GM23338 (cell line): ENCODE data around the gene KIF2C. TPM values are rescaled to one million over a fixed set of nuclear protein-coding genes. Genes with fewer than 3 reads are reported as not detected.

Experiments
- ATAC-seq: fragments of 200-7000 bp; cut with Tn5 transposase; 3 replicates; pipeline ENCODE4 v1.9.1; 2020
- DNase-seq: peaks from one replicate; pipeline ENCODE4 v3.0.0-alpha.2; 2015; ENCODE audit warnings: low spot score
- H2AFZ ChIP-seq: fragments of 200-600 bp; sonication (generic); 2 replicates; pipeline ENCODE4 v1.8.0; 2016; ENCODE audit warnings: antibody characterized with exemption, mild to moderate bottlenecking, moderate library complexity
- H3F3A ChIP-seq: fragments of 200-600 bp; sonication (generic); replicated peaks from 2 replicates; pipeline ENCODE4 v1.8.0; 2017; ENCODE audit warnings: antibody characterized with exemption, mixed run types, low read depth
- H3K27ac ChIP-seq: fragments of 200-600 bp; sonication (generic); 2 replicates; pipeline ENCODE4 v1.6.1; 2016; ENCODE audit warnings: low read depth
- H3K27me3 ChIP-seq: fragments of 200-600 bp; sonication (generic); 2 replicates; pipeline ENCODE4 v1.8.0; 2016; ENCODE audit warnings: mild to moderate bottlenecking, mixed run types, moderate library complexity; ENCODE audit not compliant: insufficient read depth
- H3K36me3 ChIP-seq: fragments of 200-600 bp; sonication (generic); 2 replicates; pipeline ENCODE4 v1.8.0; 2016; ENCODE audit warnings: mild to moderate bottlenecking; ENCODE audit not compliant: insufficient read depth
- H3K4me1 ChIP-seq: fragments of 200-600 bp; sonication (generic); 2 replicates; pipeline ENCODE4 v1.8.0; 2016; ENCODE audit warnings: mild to moderate bottlenecking, moderate library complexity; ENCODE audit not compliant: insufficient read depth
- H3K4me2 ChIP-seq: fragments of 200-600 bp; sonication (generic); 2 replicates; pipeline ENCODE4 v1.7.1; 2017; ENCODE audit warnings: mixed run types
- H3K4me3 ChIP-seq: fragments of 200-600 bp; sonication (generic); 2 replicates; pipeline ENCODE4 v1.6.1; 2016; ENCODE audit warnings: mixed run types
- H3K79me2 ChIP-seq: fragments of 200-600 bp; sonication (generic); replicated peaks from 2 replicates; pipeline ENCODE4 v1.8.0; 2017; ENCODE audit warnings: mild to moderate bottlenecking; ENCODE audit not compliant: insufficient read depth
- H3K9me2 ChIP-seq: fragments of 200-600 bp; sonication (generic); 2 replicates; pipeline ENCODE4 v1.8.0; 2017; ENCODE audit not compliant: insufficient read depth
- H4K20me1 ChIP-seq: fragments of 200-600 bp; sonication (generic); replicated peaks from 2 replicates; pipeline ENCODE4 v1.8.0; 2017; ENCODE audit warnings: mild to moderate bottlenecking; ENCODE audit not compliant: insufficient read depth
- H3K27ac Mint-ChIP-seq: 2 replicates; pipeline ENCODE4 v1.8.0; 2020; ENCODE audit warnings: inconsistent platforms, mild to moderate bottlenecking, moderate library complexity, mixed read lengths
- H3K27me3 Mint-ChIP-seq: 3 replicates; pipeline ENCODE4 v1.8.0; 2022; ENCODE audit warnings: low read depth, mild to moderate bottlenecking, moderate library complexity, mixed read lengths, inconsistent platforms; ENCODE audit not compliant: insufficient read depth, poor library complexity
- H3K36me3 Mint-ChIP-seq: 3 replicates; pipeline ENCODE4 v1.8.0; 2021; ENCODE audit warnings: low read depth, mild to moderate bottlenecking, inconsistent platforms, moderate library complexity, mixed read lengths
- H3K4me1 Mint-ChIP-seq: 3 replicates; pipeline ENCODE4 v1.8.0; 2020; ENCODE audit warnings: mild to moderate bottlenecking, inconsistent platforms, mixed read lengths
- H3K4me3 Mint-ChIP-seq: 3 replicates; pipeline ENCODE4 v1.8.0; 2021; ENCODE audit warnings: moderate library complexity, mild to moderate bottlenecking, inconsistent platforms, mixed read lengths
- H3K9me3 Mint-ChIP-seq: 3 replicates; pipeline ENCODE4 v1.8.0; 2020; ENCODE audit warnings: moderate library complexity, mild to moderate bottlenecking, inconsistent platforms, mixed read lengths
- CREB1 ChIP-seq: fragments of 250-450 bp; sonication (Bioruptor Pico); IDR thresholded peaks from 2 replicates; pipeline ENCODE4 v1.5.0; 2020; ENCODE audit warnings: low read depth, mild to moderate bottlenecking, moderate library complexity
- EZH2 ChIP-seq: fragments of 200-600 bp; sonication (generic); IDR thresholded peaks from one replicate; pipeline ENCODE4 v1.8.0; 2017; ENCODE audit warnings: antibody characterized with exemption, mild to moderate bottlenecking, low read depth; ENCODE audit not compliant: unreplicated experiment
- EZH2phosphoT487 ChIP-seq: fragments of 200-600 bp; sonication (generic); IDR thresholded peaks from one replicate; pipeline ENCODE4 v1.8.1; 2018; ENCODE audit warnings: antibody characterized with exemption; ENCODE audit not compliant: unreplicated experiment
- JUNB ChIP-seq: IDR thresholded peaks from one replicate; pipeline ENCODE4 v1.6.1; 2016; ENCODE audit warnings: antibody characterized with exemption; ENCODE audit not compliant: unreplicated experiment
- NANOG ChIP-seq: IDR thresholded peaks from 2 replicates; pipeline ENCODE4 v1.6.1; 2016; ENCODE audit warnings: antibody characterized with exemption, borderline replicate concordance
- POLR2AphosphoS5 ChIP-seq: IDR thresholded peaks from 2 replicates; pipeline ENCODE4 v1.6.1; 2016; ENCODE audit warnings: antibody characterized with exemption, low read depth
- STAT1 ChIP-seq: IDR thresholded peaks from one replicate; pipeline ENCODE4 v1.6.1; 2016; ENCODE audit warnings: antibody characterized with exemption; ENCODE audit not compliant: unreplicated experiment
- ZNF331 ChIP-seq: fragments of 250-450 bp; sonication (Bioruptor Pico); IDR thresholded peaks from 2 replicates; pipeline ENCODE4 v1.5.0; 2020; ENCODE audit warnings: low read depth, mild to moderate bottlenecking, moderate library complexity
- polyA plus RNA-seq: library from polyadenylated mRNA; unstranded; fragments of >200 nt; fragmentation: Nextera tagmentation; extraction: Ambion mirVana; gene quantifications from 2 replicates; pipeline ENCODE4 v1.2.1, GENCODE V29; 2016
- total RNA-seq: library from RNA; depleted of rRNA; stranded (reverse); fragments of >200 nt; shearing (Covaris generic); gene quantifications from 2 replicates; pipeline ENCODE4 v1.2.3, GENCODE V29; 2014
- TF ChIP-seq, protein P1 (sequence below): IDR thresholded peaks from 2 replicates; pipeline ENCODE4 v1.6.1; 2016; ENCODE audit warnings: antibody characterized with exemption
- TF ChIP-seq, protein P2 (sequence below): fragments of 250-450 bp; sonication (Bioruptor Pico); IDR thresholded peaks from 2 replicates; pipeline ENCODE4 v1.5.0; 2020; ENCODE audit warnings: mild to moderate bottlenecking, moderate library complexity
- TF ChIP-seq, protein P3 (sequence below), 2 experiments: fragments of 200-600 bp in 1 of 2; sonication (generic) in 1 of 2; conservative IDR thresholded peaks; 2 replicates each; pipeline versions ENCODE4 v1.5.1 to v1.6.1; 2016 to 2017; ENCODE audit warnings: antibody characterized with exemption in 2 of 2, low read depth in 2 of 2, mild to moderate bottlenecking in 2 of 2, moderate library complexity in 1 of 2
- TF ChIP-seq, protein P4 (sequence below): IDR thresholded peaks from one replicate; pipeline ENCODE4 v1.6.1; 2018; ENCODE audit warnings: antibody characterized with exemption; ENCODE audit not compliant: unreplicated experiment

Gene KIF2C
- total and polyA plus RNA-seq, 2 experiments from 2014 or later = 38.0 to 62.9 TPM

DNA sequence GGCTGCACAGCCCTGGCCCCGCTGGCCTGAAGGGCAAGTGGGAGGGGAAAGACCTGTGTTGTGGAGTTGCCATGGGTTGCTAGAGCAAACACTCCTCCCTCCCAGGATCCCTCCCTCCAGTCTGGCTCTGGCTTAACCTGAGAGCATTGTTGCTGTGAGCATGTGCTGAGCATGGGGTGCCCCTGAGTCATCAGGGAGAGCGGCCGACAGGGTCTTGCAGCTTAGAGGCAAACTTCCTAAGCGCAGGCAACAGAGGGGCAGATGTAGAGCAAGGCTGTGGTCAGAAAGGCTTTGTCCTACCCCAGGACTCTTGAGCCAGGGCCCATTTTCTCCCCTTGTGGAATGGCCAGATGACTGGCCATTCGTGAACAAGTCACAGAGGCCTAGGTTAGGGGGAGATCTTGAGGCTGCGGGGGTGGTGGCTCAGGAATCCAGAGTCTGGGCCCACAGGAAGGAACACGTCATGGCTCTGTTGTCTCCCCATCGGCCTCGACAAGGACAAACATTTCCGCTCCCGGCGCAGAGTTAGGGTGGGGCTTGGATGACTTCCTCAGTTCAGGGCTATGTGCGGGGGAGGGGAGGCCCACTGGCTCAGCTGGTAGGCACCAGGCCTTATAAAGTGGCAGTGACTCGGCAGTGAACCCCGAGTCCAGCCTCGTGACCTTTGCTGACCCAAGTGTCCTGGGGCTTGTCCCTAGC, 67.9 kb downstream of the KIF2C start:
- Mint-ChIP-seq H3K27ac (peak overlapping the region; percentile 99), H3K27me3 (peaks cover 21% of the 10 kb centered on the region), H3K4me1 (peaks cover 31% of the 10 kb centered on the region), H3K4me3 (peak overlapping the region; percentile 50), H3K9me3 (no peaks in the 10 kb centered on the region), H3K36me3 (peaks cover 34% of the 10 kb centered on the region)
- TF ChIP-seq, protein P1, sequence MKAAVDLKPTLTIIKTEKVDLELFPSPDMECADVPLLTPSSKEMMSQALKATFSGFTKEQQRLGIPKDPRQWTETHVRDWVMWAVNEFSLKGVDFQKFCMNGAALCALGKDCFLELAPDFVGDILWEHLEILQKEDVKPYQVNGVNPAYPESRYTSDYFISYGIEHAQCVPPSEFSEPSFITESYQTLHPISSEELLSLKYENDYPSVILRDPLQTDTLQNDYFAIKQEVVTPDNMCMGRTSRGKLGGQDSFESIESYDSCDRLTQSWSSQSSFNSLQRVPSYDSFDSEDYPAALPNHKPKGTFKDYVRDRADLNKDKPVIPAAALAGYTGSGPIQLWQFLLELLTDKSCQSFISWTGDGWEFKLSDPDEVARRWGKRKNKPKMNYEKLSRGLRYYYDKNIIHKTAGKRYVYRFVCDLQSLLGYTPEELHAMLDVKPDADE = no peak
- TF ChIP-seq, protein P2, sequence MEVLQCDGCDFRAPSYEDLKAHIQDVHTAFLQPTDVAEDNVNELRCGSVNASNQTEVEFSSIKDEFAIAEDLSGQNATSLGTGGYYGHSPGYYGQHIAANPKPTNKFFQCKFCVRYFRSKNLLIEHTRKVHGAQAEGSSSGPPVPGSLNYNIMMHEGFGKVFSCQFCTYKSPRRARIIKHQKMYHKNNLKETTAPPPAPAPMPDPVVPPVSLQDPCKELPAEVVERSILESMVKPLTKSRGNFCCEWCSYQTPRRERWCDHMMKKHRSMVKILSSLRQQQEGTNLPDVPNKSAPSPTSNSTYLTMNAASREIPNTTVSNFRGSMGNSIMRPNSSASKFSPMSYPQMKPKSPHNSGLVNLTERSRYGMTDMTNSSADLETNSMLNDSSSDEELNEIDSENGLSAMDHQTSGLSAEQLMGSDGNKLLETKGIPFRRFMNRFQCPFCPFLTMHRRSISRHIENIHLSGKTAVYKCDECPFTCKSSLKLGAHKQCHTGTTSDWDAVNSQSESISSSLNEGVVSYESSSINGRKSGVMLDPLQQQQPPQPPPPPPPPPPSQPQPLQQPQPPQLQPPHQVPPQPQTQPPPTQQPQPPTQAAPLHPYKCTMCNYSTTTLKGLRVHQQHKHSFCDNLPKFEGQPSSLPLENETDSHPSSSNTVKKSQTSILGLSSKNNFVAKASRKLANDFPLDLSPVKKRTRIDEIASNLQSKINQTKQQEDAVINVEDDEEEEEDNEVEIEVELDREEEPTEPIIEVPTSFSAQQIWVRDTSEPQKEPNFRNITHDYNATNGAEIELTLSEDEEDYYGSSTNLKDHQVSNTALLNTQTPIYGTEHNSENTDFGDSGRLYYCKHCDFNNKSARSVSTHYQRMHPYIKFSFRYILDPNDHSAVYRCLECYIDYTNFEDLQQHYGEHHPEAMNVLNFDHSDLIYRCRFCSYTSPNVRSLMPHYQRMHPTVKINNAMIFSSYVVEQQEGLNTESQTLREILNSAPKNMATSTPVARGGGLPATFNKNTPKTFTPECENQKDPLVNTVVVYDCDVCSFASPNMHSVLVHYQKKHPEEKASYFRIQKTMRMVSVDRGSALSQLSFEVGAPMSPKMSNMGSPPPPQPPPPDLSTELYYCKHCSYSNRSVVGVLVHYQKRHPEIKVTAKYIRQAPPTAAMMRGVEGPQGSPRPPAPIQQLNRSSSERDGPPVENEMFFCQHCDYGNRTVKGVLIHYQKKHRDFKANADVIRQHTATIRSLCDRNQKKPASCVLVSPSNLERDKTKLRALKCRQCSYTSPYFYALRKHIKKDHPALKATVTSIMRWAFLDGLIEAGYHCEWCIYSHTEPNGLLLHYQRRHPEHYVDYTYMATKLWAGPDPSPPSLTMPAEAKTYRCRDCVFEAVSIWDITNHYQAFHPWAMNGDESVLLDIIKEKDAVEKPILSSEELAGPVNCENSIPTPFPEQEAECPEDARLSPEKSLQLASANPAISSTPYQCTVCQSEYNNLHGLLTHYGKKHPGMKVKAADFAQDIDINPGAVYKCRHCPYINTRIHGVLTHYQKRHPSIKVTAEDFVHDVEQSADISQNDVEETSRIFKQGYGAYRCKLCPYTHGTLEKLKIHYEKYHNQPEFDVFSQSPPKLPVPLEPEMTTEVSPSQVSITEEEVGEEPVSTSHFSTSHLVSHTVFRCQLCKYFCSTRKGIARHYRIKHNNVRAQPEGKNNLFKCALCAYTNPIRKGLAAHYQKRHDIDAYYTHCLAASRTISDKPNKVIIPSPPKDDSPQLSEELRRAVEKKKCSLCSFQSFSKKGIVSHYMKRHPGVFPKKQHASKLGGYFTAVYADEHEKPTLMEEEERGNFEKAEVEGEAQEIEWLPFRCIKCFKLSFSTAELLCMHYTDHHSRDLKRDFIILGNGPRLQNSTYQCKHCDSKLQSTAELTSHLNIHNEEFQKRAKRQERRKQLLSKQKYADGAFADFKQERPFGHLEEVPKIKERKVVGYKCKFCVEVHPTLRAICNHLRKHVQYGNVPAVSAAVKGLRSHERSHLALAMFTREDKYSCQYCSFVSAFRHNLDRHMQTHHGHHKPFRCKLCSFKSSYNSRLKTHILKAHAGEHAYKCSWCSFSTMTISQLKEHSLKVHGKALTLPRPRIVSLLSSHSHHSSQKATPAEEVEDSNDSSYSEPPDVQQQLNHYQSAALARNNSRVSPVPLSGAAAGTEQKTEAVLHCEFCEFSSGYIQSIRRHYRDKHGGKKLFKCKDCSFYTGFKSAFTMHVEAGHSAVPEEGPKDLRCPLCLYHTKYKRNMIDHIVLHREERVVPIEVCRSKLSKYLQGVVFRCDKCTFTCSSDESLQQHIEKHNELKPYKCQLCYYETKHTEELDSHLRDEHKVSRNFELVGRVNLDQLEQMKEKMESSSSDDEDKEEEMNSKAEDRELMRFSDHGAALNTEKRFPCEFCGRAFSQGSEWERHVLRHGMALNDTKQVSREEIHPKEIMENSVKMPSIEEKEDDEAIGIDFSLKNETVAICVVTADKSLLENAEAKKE = no peak
- no peak for TF ChIP-seq EZH2phosphoT487
- TF ChIP-seq CREB1 (CRISPR knock-in tag) = no peak
- no peak for TF ChIP-seq STAT1
- no peak; the same call in 1 of the 2 replicates for TF ChIP-seq POLR2AphosphoS5
- TF ChIP-seq JUNB = no peak
- TF ChIP-seq ZNF331 = no peak
- TF ChIP-seq, protein P3, sequence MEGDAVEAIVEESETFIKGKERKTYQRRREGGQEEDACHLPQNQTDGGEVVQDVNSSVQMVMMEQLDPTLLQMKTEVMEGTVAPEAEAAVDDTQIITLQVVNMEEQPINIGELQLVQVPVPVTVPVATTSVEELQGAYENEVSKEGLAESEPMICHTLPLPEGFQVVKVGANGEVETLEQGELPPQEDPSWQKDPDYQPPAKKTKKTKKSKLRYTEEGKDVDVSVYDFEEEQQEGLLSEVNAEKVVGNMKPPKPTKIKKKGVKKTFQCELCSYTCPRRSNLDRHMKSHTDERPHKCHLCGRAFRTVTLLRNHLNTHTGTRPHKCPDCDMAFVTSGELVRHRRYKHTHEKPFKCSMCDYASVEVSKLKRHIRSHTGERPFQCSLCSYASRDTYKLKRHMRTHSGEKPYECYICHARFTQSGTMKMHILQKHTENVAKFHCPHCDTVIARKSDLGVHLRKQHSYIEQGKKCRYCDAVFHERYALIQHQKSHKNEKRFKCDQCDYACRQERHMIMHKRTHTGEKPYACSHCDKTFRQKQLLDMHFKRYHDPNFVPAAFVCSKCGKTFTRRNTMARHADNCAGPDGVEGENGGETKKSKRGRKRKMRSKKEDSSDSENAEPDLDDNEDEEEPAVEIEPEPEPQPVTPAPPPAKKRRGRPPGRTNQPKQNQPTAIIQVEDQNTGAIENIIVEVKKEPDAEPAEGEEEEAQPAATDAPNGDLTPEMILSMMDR (conservative IDR thresholded peaks at IDR 0.05; ENCODE audit: low read depth in 2 of 2) = no peak
- TF ChIP-seq EZH2 = no peak
- TF ChIP-seq, protein P4, sequence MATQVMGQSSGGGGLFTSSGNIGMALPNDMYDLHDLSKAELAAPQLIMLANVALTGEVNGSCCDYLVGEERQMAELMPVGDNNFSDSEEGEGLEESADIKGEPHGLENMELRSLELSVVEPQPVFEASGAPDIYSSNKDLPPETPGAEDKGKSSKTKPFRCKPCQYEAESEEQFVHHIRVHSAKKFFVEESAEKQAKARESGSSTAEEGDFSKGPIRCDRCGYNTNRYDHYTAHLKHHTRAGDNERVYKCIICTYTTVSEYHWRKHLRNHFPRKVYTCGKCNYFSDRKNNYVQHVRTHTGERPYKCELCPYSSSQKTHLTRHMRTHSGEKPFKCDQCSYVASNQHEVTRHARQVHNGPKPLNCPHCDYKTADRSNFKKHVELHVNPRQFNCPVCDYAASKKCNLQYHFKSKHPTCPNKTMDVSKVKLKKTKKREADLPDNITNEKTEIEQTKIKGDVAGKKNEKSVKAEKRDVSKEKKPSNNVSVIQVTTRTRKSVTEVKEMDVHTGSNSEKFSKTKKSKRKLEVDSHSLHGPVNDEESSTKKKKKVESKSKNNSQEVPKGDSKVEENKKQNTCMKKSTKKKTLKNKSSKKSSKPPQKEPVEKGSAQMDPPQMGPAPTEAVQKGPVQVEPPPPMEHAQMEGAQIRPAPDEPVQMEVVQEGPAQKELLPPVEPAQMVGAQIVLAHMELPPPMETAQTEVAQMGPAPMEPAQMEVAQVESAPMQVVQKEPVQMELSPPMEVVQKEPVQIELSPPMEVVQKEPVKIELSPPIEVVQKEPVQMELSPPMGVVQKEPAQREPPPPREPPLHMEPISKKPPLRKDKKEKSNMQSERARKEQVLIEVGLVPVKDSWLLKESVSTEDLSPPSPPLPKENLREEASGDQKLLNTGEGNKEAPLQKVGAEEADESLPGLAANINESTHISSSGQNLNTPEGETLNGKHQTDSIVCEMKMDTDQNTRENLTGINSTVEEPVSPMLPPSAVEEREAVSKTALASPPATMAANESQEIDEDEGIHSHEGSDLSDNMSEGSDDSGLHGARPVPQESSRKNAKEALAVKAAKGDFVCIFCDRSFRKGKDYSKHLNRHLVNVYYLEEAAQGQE = no peak
- TF ChIP-seq NANOG = no peak
- H3K27me3 ChIP-seq = peaks cover 4% of the 10 kb centered on the region; the same call in 1 of the 2 replicates
- peaks cover 32% of the 10 kb centered on the region for H3K4me1 ChIP-seq
- no peak overlapping the region for H2AFZ ChIP-seq
- peak overlapping the region; percentile 76 for H3K4me2 ChIP-seq
- DNase-seq (peak; percentile 90), ATAC-seq (peak; percentile 68)
- no peaks in the 10 kb centered on the region; the same call in 1 of the 2 replicates for H3K36me3 ChIP-seq
- peak overlapping the region; percentile 47 for H3K4me3 ChIP-seq
- H3K9me2 ChIP-seq = no peaks in the 10 kb centered on the region
- no peaks in the 10 kb centered on the region for H4K20me1 ChIP-seq
- peaks cover 6% of the 10 kb centered on the region; the same call in 1 of the 2 replicates for H3F3A ChIP-seq
- H3K79me2 ChIP-seq = no peaks in the 10 kb centered on the region
- peak overlapping the region; percentile 93 for H3K27ac ChIP-seq
